HEK293T (cell line): Measurements from ENCODE around the gene RSRC1.

Experiments
- ELF4 ChIP-seq: fragments of 450-650 bp; IDR thresholded peaks from 2 replicates; pipeline ENCODE4 v1.6.1; 2017; ENCODE audit warnings: antibody characterized with exemption
- HDGF ChIP-seq: fragments of 450-650 bp; IDR thresholded peaks from 2 replicates; pipeline ENCODE4 v1.6.1; 2017; ENCODE audit warnings: antibody characterized with exemption, borderline replicate concordance
- L3MBTL2 ChIP-seq: fragments of 450-650 bp; conservative IDR thresholded peaks from 2 replicates; pipeline ENCODE4 v1.6.1; 2016; ENCODE audit warnings: mild to moderate bottlenecking
- LEF1 ChIP-seq: fragments of 450-650 bp; IDR thresholded peaks from 2 replicates; pipeline ENCODE4 v1.6.1; 2017; ENCODE audit warnings: mild to moderate bottlenecking, borderline replicate concordance
- SP1 ChIP-seq: fragments of 450-650 bp; IDR thresholded peaks from 2 replicates; pipeline ENCODE4 v1.6.1; 2017
- SUZ12 ChIP-seq: fragments of 450-650 bp; IDR thresholded peaks from 2 replicates; pipeline ENCODE4 v1.6.1; 2016; ENCODE audit warnings: mild to moderate bottlenecking

DNA sequence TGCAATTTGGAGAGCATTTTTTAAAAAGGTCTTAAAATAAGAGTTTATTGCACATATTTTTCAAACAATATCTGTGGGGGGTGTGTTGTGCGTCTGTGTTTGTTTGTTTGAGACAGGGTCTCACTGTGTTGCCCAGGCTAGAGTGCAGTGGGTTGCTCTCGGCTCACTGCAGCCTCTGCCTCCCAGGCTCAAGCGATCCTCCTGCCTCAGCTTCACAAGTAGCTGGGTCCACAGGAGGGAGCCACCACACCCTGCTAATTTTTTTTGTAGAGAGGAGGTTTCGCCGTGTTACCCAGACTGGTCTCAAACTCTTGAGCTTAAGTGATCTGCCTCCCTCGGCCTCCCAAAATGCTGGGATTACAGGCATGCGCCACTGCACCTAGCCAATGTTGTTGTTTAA lies 463.8 kb downstream of the RSRC1 start:
- no peak for TF ChIP-seq SUZ12
- no peak for TF ChIP-seq HDGF
- no peak for TF ChIP-seq LEF1
- TF ChIP-seq ELF4 = no peak
- TF ChIP-seq SP1 = no peak
- TF ChIP-seq L3MBTL2 = no peak
